SK-N-MC (cell line): ENCODE measurements around the gene WWC1.

Source experiments
- EZH2 ChIP-seq: fragments of 200-600 bp; sonication (generic); IDR thresholded peaks from one replicate; pipeline ENCODE4 v1.6.1; 2017; ENCODE audit warnings: antibody characterized with exemption
- POLR2AphosphoS5 ChIP-seq: IDR thresholded peaks from 2 replicates; pipeline ENCODE4 v1.6.1; 2012; ENCODE audit warnings: mild to moderate bottlenecking, low read depth, low read length, borderline replicate concordance

DNA sequence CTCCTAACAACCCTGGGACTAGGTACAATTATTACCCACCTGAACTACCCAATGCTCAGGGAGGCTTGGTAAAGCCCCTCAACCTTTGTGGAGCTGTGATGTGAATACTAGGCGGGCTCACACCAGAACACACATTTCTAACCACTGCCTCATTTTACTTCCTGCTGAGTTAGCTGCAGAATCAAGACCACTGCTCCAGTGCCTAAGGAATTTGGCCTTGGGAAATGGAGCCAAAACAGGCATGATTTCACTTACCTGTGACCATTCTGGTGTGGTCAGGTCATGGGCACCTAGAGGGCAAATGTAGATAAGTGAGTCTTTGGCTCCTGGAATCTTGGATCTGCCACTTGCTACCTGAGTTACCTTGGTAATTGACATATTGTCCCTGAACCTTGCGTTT, 5.2 kb downstream of the WWC1 start:
- no peak for TF ChIP-seq EZH2
- TF ChIP-seq POLR2AphosphoS5 = no peak
